GM12878 (cell line): Measurements from ENCODE around the gene COL9A2. TPM values are rescaled to one million over a fixed set of nuclear protein-coding genes. Genes with fewer than 3 reads are reported as not detected.

ENCODE experiments used
- ATAC-seq: fragments of 200-7000 bp; cut with Tn5 transposase; 3 replicates; pipeline ENCODE4 v1.9.1; 2020; ENCODE audit warnings: mild to moderate bottlenecking, moderate library complexity
- BruUV-seq: library from RNA; stranded (reverse); fragments of 400-500 nt; replicated peaks from 2 replicates; lab custom pipeline; 2021; lab: Mats Ljungman, UMichigan
- CTCF ChIA-PET: fragments of 300-600 bp; sonication (Branson Sonifier 250); formaldehyde crosslinking; extraction: SDS; loops from one replicate; lab custom pipeline; 2021; ENCODE audit warnings: inconsistent platforms; lab: Yijun Ruan, JAX
- POLR2A ChIA-PET: fragments of 350-600 bp; formaldehyde crosslinking; extraction: SDS; loops from one replicate; lab custom pipeline; 2021; ENCODE audit warnings: inconsistent platforms; lab: Charles Lee
- RAD21 ChIA-PET: fragments of 300-600 bp; sonication (Branson Sonifier 250); formaldehyde crosslinking; loops from one replicate; lab custom pipeline; 2023; ENCODE audit warnings: antibody characterized with exemption; ENCODE audit not compliant: unreplicated experiment; lab: Charles Lee
- SMC1A ChIA-PET: fragments of 300-600 bp; sonication (Branson Sonifier 250); formaldehyde crosslinking; loops from one replicate; lab custom pipeline; 2023; ENCODE audit not compliant: unreplicated experiment, uncharacterized antibody; lab: Charles Lee
- DNase-seq: peaks from one replicate; pipeline ENCODE4 v3.0.0-alpha.2; 2011; ENCODE audit warnings: low read depth, low spot score
- FAIRE-seq: peaks from 3 replicates; lab custom pipeline; 2011; peaks lifted over from hg19 to GRCh38; lab: Jason Lieb, UNC
- H2AFZ ChIP-seq: 2 replicates; pipeline ENCODE4 v1.6.0; 2011; ENCODE audit warnings: low read depth, low read length, control low read depth; ENCODE audit not compliant: control insufficient read depth
- H3K27ac ChIP-seq: 2 replicates; pipeline ENCODE4 v1.5.1; 2011; ENCODE audit warnings: control low read depth; ENCODE audit not compliant: control insufficient read depth, insufficient read depth
- H3K27me3 ChIP-seq, 2 experiments: replicated peaks in 1 of 2; 2 replicates each; pipeline versions ENCODE4 v1.6.0 to v1.6.1; 2011; ENCODE audit warnings: low read length in 1 of 2; ENCODE audit not compliant: control insufficient read depth in 2 of 2, insufficient read depth in 2 of 2
- H3K36me3 ChIP-seq, 2 experiments: 2 replicates each; pipeline ENCODE4 v1.5.1; 2011; ENCODE audit warnings: low read length in 1 of 2; ENCODE audit not compliant: control insufficient read depth in 2 of 2, insufficient read depth in 2 of 2
- H3K4me1 ChIP-seq: 2 replicates; pipeline ENCODE4 v1.6.1; 2011; ENCODE audit warnings: mild to moderate bottlenecking, low read length, moderate library complexity, mixed read lengths; ENCODE audit not compliant: control insufficient read depth, insufficient read depth
- H3K4me2 ChIP-seq: 2 replicates; pipeline ENCODE4 v1.6.0; 2011; ENCODE audit warnings: control low read depth; ENCODE audit not compliant: control insufficient read depth, insufficient read depth
- H3K4me3 ChIP-seq: fragments of 200-600 bp; sonication (generic); 2 replicates; pipeline ENCODE4 v1.5.1; 2016
- H3K79me2 ChIP-seq: 2 replicates; pipeline ENCODE4 v1.6.0; 2011; ENCODE audit warnings: low read length; ENCODE audit not compliant: control insufficient read depth, insufficient read depth
- H3K9ac ChIP-seq: 2 replicates; pipeline ENCODE4 v1.8.0; 2011; ENCODE audit warnings: low read length, control low read depth, mixed read lengths; ENCODE audit not compliant: control insufficient read depth, insufficient read depth
- H3K9me3 ChIP-seq: replicated peaks from 3 replicates; pipeline ENCODE4 v1.5.1; 2011; ENCODE audit warnings: mild to moderate bottlenecking, low read length; ENCODE audit not compliant: control insufficient read depth, insufficient read depth
- H4K20me1 ChIP-seq: 2 replicates; pipeline ENCODE4 v1.6.0; 2011; ENCODE audit not compliant: control insufficient read depth, insufficient read depth
- NR2C1 ChIP-seq: fragments of 450-650 bp; IDR thresholded peaks from 2 replicates; pipeline ENCODE4 v1.6.1; 2017; ENCODE audit warnings: antibody characterized with exemption, mild to moderate bottlenecking, moderate library complexity
- REST ChIP-seq: IDR thresholded peaks from 2 replicates; pipeline ENCODE4 v1.6.1; 2012; ENCODE audit warnings: mild to moderate bottlenecking, low read depth, low read length
- STAT1 ChIP-seq: fragments of 450-650 bp; conservative IDR thresholded peaks from 2 replicates; pipeline ENCODE4 v1.6.1; 2014; ENCODE audit warnings: antibody characterized with exemption, mild to moderate bottlenecking
- WGBS: methylation state at CpG from one replicate; pipeline ENCODE4 v1.1.6; 2016; ENCODE audit warnings: low lambda C conversion rate; ENCODE audit not compliant: insufficient replicate concordance, insufficient coverage; ENCODE audit errors: missing lambda C conversion rate; 5-methylcytosine and 5-hydroxymethylcytosine counted together
- in situ Hi-C: fragments of 300-500 bp; cut with MboI; formaldehyde crosslinking; loops from 9 replicates; pipeline ENCODE4 v1.14.3; 2018; ENCODE audit warnings: mixed read lengths
- intact Hi-C: fragments of 100-400 bp; cut with micrococcal nuclease; formaldehyde crosslinking; loops from one replicate; pipeline ENCODE4 v1.14.2; 2022; ENCODE audit not compliant: unreplicated experiment
- polyA plus RNA-seq, 11 experiments: library from polyadenylated mRNA; depleted of rRNA in 4 of 11; unstranded in 6 of 11; stranded (reverse) in 5 of 11; fragments of >200 nt; fragmentation: Nextera tagmentation in 4 of 11; fragmentation: Illumina TruSeq in 1 of 11; extraction: Ambion mirVana in 4 of 11; extraction: Trizol in 1 of 11; gene quantifications; 1 replicate in 1 of 11; 2 replicates in 10 of 11; pipeline versions ENCODE4 v1.2.1 to v1.2.3, GENCODE V29; 2011 to 2016; ENCODE audit warnings: inconsistent platforms in 2 of 11, missing spikeins in 2 of 11, low read depth in 1 of 11
- total RNA-seq, 4 experiments: library from RNA; depleted of rRNA in 3 of 4; stranded (reverse); fragments of >200 nt in 3 of 4; fragmentation: Illumina TruSeq in 1 of 4; extraction: Trizol in 1 of 4; gene quantifications; 2 replicates each; pipeline versions ENCODE4 v1.2.1 to v1.2.3, GENCODE V29; 2013 to 2021

The COL9A2 gene
- total and polyA plus RNA-seq, 10 of the 15 experiments (the other 5 are each of a cell fraction or from before 2014, with no cell fraction given): 3.1 to 63.3 (median 22.4) TPM

GRCh38 chr1:40267767-40268187 is 49.3 kb downstream of the COL9A2 start (continued):
- no peak for TF ChIP-seq REST
- no peak for TF ChIP-seq NR2C1

- in situ Hi-C loops: no loop called here
- ChIA-PET CTCF (interaction anchor here (0.8 to 2.5 kb wide), 6 partner anchors 14 to 171 kb away, joined by 3 to 7 read pairs (median 4); no protein-coding TSS in a partner anchor), POLR2A (no interaction called here), RAD21 (interaction anchor here (1.0 kb wide), 1 partner anchor 21 kb away, joined by 3 read pairs; no protein-coding TSS in a partner anchor), SMC1A (interaction anchor here (0.7 to 2.0 kb wide), 7 partner anchors 10 to 264 kb away, joined by 3 to 8 read pairs (median 3); partner anchors contain the start of gene ZNF684)
- Histone ChIP-seq H3K27me3 (no peaks in the 10 kb centered on the region), H4K20me1 (no peaks in the 10 kb centered on the region), H3K27ac (no peak overlapping the region), H3K9ac (no peak overlapping the region), H2AFZ (no peak overlapping the region), H3K4me3 (no peak overlapping the region), H3K36me3 (peaks cover 2 to 10% of the 10 kb centered on the region in 2 experiments; a peak in 3 of 4 replicates), H3K79me2 (peaks cover 1% of the 10 kb centered on the region; the same call in 1 of the 2 replicates), H3K4me1 (peaks cover 5% of the 10 kb centered on the region; the same call in 1 of the 2 replicates), H3K4me2 (no peak overlapping the region), H3K9me3 (no peaks in the 10 kb centered on the region)
- DNase-seq (no peak), ATAC-seq (no peak), FAIRE-seq (no peak)
- intact Hi-C loops: no loop called here
- TF ChIP-seq STAT1: no peak
- no TSS peak for BruUV-seq
- 92% methylated on average over 5 of the region's 6 CpGs for WGBS
Measured at GRCh38 chr1:40266786-40267535, 50.1 kb downstream of the COL9A2 start.
